OCI-LY3 (cell line): ENCODE data around the gene ZFP37.

Experiments
- EZH2phosphoT487 ChIP-seq: fragments of 200-600 bp; shearing (Covaris generic); IDR thresholded peaks from 2 replicates; pipeline ENCODE4 v1.6.1; 2018; ENCODE audit warnings: antibody characterized with exemption, mixed run types, low read depth
- TF ChIP-seq, protein P1 (sequence below): fragments of 200-600, 300-600 bp; sonication (generic); IDR thresholded peaks from 2 replicates; pipeline ENCODE4 v1.5.1; 2014; ENCODE audit warnings: antibody characterized with exemption, low read length, low read depth

DNA sequence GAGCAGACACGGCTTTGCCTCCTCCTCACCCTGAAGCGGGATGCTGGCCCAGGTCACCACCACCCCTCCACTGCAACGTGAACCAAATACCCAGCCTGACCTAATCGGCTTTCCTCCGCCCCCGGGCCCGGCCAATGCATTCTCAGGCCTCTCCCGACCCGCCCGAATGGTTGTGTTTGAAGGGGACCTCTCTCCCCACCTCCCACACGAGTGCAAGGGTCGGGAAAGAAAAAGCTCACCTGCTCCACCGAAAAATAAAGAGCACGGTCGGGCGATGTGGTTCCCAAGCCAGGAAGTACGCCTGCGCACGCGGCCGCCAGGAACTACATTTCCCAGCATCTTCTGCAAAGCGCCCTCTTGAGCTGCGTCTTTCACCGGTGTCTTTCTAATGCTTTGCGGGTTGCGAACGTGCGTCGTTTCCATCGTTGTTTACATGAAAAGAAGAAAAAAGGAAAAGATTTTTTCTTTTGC, 44.6 kb downstream of the ZFP37 start, which contains the start of gene ZNF883:
- TF ChIP-seq, protein P1, sequence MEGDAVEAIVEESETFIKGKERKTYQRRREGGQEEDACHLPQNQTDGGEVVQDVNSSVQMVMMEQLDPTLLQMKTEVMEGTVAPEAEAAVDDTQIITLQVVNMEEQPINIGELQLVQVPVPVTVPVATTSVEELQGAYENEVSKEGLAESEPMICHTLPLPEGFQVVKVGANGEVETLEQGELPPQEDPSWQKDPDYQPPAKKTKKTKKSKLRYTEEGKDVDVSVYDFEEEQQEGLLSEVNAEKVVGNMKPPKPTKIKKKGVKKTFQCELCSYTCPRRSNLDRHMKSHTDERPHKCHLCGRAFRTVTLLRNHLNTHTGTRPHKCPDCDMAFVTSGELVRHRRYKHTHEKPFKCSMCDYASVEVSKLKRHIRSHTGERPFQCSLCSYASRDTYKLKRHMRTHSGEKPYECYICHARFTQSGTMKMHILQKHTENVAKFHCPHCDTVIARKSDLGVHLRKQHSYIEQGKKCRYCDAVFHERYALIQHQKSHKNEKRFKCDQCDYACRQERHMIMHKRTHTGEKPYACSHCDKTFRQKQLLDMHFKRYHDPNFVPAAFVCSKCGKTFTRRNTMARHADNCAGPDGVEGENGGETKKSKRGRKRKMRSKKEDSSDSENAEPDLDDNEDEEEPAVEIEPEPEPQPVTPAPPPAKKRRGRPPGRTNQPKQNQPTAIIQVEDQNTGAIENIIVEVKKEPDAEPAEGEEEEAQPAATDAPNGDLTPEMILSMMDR = no peak
- no peak for TF ChIP-seq EZH2phosphoT487
